ENCODE measurements around the gene KEL. TPM values are rescaled to one million over a fixed set of nuclear protein-coding genes. Genes with fewer than 3 reads are reported as not detected.
A peak's percentile ranks its signal among the peaks of the same experiment; 100 is the strongest.

The KEL gene
- total RNA-seq, 1 donor from 2014 or later = not detected

DNA sequence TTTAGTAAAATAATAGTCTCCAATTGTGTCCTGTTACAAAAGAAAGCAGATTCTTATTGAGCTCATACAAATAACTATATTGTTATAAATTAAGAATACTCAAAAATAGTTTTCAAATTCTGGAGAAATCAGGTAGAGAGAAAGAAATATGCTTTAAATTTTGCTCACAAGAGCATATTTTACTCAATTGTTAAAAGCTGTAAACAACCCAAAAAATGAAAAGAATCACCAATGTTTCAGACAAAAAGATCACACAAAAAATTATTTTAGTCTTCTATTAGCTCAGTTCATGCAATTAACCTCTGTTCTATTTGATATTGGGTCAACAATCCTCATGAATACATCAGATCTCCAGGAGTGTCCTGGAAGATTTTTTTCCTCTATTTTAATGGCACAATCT lies 58.0 kb downstream of the KEL start:
- no peaks in the 10 kb centered on the region for H3K36me3 ChIP-seq (ENCODE audit: control insufficient read depth, insufficient read depth, low read length)
- FAIRE-seq (no peak), DNase-seq (ENCODE audit: low read depth) (no peak)
- no peak overlapping the region for H3K4me3 ChIP-seq (ENCODE audit: low read depth, low read length)
- no peaks in the 10 kb centered on the region for H3K27me3 ChIP-seq (ENCODE audit: control insufficient read depth, insufficient read depth, low read length)
- TF ChIP-seq, protein P1, sequence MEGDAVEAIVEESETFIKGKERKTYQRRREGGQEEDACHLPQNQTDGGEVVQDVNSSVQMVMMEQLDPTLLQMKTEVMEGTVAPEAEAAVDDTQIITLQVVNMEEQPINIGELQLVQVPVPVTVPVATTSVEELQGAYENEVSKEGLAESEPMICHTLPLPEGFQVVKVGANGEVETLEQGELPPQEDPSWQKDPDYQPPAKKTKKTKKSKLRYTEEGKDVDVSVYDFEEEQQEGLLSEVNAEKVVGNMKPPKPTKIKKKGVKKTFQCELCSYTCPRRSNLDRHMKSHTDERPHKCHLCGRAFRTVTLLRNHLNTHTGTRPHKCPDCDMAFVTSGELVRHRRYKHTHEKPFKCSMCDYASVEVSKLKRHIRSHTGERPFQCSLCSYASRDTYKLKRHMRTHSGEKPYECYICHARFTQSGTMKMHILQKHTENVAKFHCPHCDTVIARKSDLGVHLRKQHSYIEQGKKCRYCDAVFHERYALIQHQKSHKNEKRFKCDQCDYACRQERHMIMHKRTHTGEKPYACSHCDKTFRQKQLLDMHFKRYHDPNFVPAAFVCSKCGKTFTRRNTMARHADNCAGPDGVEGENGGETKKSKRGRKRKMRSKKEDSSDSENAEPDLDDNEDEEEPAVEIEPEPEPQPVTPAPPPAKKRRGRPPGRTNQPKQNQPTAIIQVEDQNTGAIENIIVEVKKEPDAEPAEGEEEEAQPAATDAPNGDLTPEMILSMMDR (IDR thresholded peaks at IDR 0.05; ENCODE audit: insufficient read depth, low read length, severe bottlenecking) = no peak

DNA sequence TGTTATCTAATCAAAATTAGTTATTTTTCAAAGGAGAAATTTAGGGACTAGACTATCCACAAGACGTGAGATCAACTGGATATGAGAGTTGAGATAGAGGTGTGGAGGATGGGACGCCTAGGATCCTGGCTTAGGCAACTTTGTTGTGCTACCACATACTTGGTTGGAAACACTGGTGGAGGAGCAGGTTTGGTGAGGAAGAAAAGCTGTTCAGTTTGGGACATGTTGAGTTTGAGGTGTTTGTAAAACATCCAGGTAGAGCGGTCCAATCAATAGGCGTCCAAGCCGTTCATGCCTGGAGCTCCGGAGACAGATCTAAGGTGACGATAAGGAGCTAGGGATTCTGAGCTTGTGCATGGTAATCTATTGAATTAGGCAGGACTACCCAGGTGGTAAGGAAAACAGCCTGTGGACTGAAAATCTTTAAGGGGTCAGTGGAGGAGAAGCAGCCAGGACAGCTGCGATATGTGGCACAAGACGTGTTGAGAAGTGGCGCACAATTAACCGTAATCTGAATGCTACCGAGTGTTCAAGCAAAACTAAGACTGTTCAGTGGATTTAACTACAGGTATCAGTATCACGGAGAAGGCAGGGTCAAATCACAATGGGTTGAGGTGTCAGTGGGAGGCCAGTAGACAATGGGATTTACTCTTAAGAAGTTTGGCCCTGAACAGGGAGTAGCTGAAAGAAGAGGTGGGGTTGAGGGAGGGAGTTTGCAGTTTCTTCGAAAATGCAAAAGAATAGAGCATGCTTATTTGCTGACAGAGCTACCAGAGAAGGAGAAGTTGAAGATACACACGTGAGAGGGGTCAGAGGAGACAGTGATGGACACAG lies 60.5 kb downstream of the KEL start:
- TF ChIP-seq, protein P1 (IDR thresholded peaks at IDR 0.05; ENCODE audit: insufficient read depth, low read length, severe bottlenecking) = no peak
- peak; percentile 13 for FAIRE-seq
- Histone ChIP-seq H3K4me3 (ENCODE audit: low read depth, low read length) (no peak overlapping the region), H3K27me3 (ENCODE audit: control insufficient read depth, insufficient read depth, low read length) (no peaks in the 10 kb centered on the region), H3K36me3 (ENCODE audit: control insufficient read depth, insufficient read depth, low read length) (no peaks in the 10 kb centered on the region)
- no peak for DNase-seq (ENCODE audit: low read depth)

DNA sequence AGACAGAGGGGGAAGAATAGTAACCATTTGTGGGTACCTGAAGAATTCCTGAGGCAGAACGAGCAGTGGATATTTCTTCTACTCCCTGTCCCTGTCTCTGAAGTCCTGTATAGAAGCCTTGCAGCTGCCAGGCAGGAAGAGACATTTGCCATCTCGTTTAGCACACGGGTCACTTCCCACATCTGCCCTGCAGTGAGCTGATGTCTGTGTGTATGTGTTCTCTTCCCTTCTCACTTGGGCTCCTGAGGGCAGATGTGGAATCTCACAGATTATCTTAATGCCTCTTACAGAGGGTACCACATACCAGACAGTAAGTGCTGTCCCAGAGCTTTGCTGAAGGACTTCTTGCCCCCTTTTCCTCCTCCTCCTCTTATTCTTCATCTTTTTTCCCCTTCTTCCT lies 62.5 kb downstream of the KEL start:
- H3K36me3 ChIP-seq (ENCODE audit: control insufficient read depth, insufficient read depth, low read length) = no peaks in the 10 kb centered on the region
- no peak overlapping the region for H3K4me3 ChIP-seq (ENCODE audit: low read depth, low read length)
- no peaks in the 10 kb centered on the region for H3K27me3 ChIP-seq (ENCODE audit: control insufficient read depth, insufficient read depth, low read length)
- FAIRE-seq = peak; percentile 32
- DNase-seq (ENCODE audit: low read depth) = no peak
- TF ChIP-seq, protein P1 (IDR thresholded peaks at IDR 0.05; ENCODE audit: insufficient read depth, low read length, severe bottlenecking) = no peak

DNA sequence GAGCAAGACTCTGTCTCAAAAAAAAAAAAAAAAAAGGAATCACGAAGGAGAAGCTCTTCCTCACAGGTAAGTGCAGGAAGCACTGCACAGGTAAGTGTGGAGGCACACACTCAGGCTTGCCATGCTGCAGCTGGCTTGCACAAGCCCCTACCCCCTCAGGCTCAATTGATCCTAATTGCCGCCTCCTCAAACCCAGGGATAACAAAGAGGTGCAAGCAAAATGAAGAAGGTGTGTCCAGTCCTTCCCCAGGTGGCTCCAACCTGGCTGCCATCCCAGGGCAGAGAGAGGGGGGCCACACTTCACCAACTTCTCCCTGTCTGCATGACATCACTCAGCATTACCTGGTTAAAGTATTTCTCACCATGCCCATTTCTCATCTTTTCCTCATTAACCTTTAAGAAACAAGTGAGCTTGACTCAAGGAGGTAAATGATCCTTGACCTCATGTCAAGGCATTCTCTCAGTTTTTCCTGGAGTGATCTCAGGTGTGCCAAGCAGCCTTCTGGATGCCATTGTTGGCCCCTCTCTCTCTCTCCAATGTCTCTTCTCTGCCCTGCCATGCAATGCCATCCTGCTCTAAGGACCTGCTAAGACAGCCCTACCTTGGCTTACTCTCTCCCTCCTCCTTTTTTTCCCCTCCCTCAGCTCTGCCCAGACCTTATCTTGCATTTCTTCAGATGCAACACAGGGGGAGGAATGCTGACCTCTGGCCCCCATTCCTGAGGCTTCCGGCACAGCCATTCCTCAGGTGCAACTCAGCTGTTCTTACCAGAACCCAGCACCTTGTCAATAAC lies 63.6 kb downstream of the KEL start:
- H3K36me3 ChIP-seq (ENCODE audit: control insufficient read depth, insufficient read depth, low read length) = no peaks in the 10 kb centered on the region
- DNase-seq (ENCODE audit: low read depth) = no peak
- H3K27me3 ChIP-seq (ENCODE audit: control insufficient read depth, insufficient read depth, low read length) = no peaks in the 10 kb centered on the region
- TF ChIP-seq, protein P1 (IDR thresholded peaks at IDR 0.05; ENCODE audit: insufficient read depth, low read length, severe bottlenecking) = no peak
- no peak for FAIRE-seq
- H3K4me3 ChIP-seq (ENCODE audit: low read depth, low read length) = no peak overlapping the region

DNA sequence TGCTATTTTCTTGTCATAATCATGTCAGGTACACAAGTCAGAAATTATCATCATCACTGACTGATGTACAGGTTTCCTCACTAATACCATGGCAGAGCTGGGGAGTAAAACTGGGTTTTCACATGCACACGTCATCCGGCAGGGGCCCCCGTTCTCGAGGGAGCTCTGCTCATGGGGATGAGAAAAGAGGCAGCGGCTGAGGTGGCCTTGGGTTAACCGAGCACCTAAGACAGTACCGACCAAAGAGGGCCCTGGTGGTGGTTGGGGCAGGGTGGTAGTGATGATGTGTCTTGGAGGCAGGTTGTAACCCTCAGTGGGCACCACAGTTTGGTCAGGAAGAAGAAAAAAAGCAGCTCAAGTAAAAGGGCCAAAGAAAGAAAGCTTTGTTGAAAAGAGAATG lies 64.5 kb downstream of the KEL start:
- TF ChIP-seq, protein P1 (IDR thresholded peaks at IDR 0.05; ENCODE audit: insufficient read depth, low read length, severe bottlenecking) = no peak
- FAIRE-seq = no peak
- Histone ChIP-seq H3K4me3 (ENCODE audit: low read depth, low read length) (no peak overlapping the region), H3K36me3 (ENCODE audit: control insufficient read depth, insufficient read depth, low read length) (no peaks in the 10 kb centered on the region), H3K27me3 (ENCODE audit: control insufficient read depth, insufficient read depth, low read length) (no peaks in the 10 kb centered on the region)
- DNase-seq (ENCODE audit: low read depth) = no peak

All from bronchial epithelial cell (primary cell).